HG03097 (cell line): ENCODE measurements around the gene KRAS.
"Not testable (repeated sequence)": the region's sequence is repeated elsewhere in the genome, so short reads cannot be mapped to it uniquely, and the experiment has no call there.

Experiments
- ATAC-seq: cut with Tn5 transposase; IDR thresholded peaks from one replicate; pipeline ENCODE4 v1.9.1; 2021; ENCODE audit not compliant: unreplicated experiment, low FRiP score

Gene KRAS

GRCh38 chr12:25250744-25251730 lies at the start of gene KRAS:
KRAS (minus strand) TSS chr12:25250929.
- peak; percentile 81 for ATAC-seq

GRCh38 chr12:25296381-25296780 lies 45.7 kb upstream of the KRAS start:
- no peak for ATAC-seq

GRCh38 chr12:25295361-25295760 lies 44.6 kb upstream of the KRAS start:
- no peak for ATAC-seq

- ATAC-seq, result no peak
Observed at GRCh38 chr12:25293653-25294052, 42.9 kb upstream of the KRAS start.

- not testable (repeated sequence) for ATAC-seq
Observed at GRCh38 chr12:25292810-25293221, 42.1 kb upstream of the KRAS start.

- no peak for ATAC-seq
Observed at GRCh38 chr12:25287610-25288009, 36.9 kb upstream of the KRAS start.

GRCh38 chr12:25286837-25287236 lies 36.1 kb upstream of the KRAS start:
- no peak for ATAC-seq

GRCh38 chr12:25284024-25284423 lies 33.3 kb upstream of the KRAS start:
- no peak for ATAC-seq

GRCh38 chr12:25283006-25283405 lies 32.3 kb upstream of the KRAS start:
- ATAC-seq, result no peak

GRCh38 chr12:25280082-25280481 lies 29.4 kb upstream of the KRAS start:
- no peak for ATAC-seq

- no peak for ATAC-seq
Observed at GRCh38 chr12:25278269-25278668, 27.5 kb upstream of the KRAS start.

GRCh38 chr12:25276199-25276937 lies 25.6 kb upstream of the KRAS start:
- no peak for ATAC-seq

- ATAC-seq, result no peak
Observed at GRCh38 chr12:25271486-25272098, 20.9 kb upstream of the KRAS start.

- ATAC-seq, result peak; percentile 57
Observed at GRCh38 chr12:25269701-25270100, 19.0 kb upstream of the KRAS start.

GRCh38 chr12:25266497-25266896 lies 15.8 kb upstream of the KRAS start:
- ATAC-seq, result no peak

- ATAC-seq, result no peak
Observed at GRCh38 chr12:25264862-25265261, 14.1 kb upstream of the KRAS start.

- ATAC-seq, result no peak
Observed at GRCh38 chr12:25264114-25264513, 13.4 kb upstream of the KRAS start.

GRCh38 chr12:25263594-25263993 lies 12.9 kb upstream of the KRAS start:
- no peak for ATAC-seq

- peak; percentile 45 for ATAC-seq
Observed at GRCh38 chr12:25262389-25263074, 11.8 kb upstream of the KRAS start.

GRCh38 chr12:25257590-25258324 lies 7.0 kb upstream of the KRAS start:
- no peak for ATAC-seq
